Measurements from ENCODE around the gene TSPAN4. TPM values are rescaled to one million over a fixed set of nuclear protein-coding genes. Genes with fewer than 3 reads are reported as not detected.
A peak's percentile ranks its signal among the peaks of the same experiment; 100 is the strongest.

The TSPAN4 gene
- total RNA-seq, 2 experiments from 2014 or later, result 9.4 to 12.1 TPM

DNA sequence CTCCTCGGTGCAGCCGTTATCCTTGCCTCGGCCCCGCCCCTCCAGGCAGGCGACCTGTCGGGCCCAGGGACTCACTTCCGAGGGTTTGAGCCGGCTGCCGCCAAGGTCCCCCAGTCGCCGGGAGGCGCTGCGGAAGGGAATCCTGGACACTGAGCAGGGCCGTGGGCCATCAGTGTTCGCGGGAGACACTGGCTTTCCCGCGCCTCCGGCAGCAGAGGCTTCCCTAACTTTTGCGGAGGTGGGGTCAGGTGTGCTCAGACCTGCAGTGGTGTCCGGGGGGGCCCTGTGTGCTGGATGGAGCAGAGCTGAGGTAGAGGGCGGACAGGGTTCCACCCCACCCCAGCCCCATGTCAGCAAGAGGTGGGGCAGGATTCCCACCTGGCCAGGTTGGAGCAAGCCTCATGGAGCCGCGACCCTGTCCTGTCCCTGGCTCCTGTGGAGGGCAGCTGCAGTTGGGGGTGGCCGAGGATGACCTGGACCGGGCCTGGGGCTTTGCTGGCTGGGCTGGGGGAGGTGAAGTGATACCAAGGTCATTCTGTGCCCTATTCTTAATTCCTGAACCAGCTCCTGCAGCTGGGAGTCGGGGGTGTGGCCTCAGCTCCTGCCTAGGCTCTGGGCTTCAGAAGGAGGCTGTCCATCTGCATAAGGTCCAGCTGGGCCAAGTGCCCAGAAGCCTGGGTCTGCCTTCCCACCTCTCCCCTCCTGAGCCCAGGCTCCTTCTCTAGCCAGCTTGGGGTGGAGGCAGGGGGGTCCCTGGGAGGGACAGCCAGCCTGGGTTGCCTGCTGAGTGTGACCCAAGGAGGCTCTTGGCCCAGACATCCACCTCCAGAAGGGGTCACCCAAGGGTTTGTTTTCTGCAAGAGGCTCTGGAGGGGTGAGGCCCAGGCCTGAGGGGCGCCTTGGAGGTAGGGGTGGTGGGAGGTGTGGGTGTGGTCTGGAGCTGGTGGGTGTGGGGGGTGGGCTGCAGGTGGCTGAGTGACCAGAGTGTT, 8.4 kb downstream of the TSPAN4 start:
- peak; percentile 36 for DNase-seq (ENCODE audit: low spot score)
- no peaks in the 10 kb centered on the region for H3K36me3 ChIP-seq (ENCODE audit: insufficient read depth, low read length)
- H3K9me3 ChIP-seq (ENCODE audit: low read length), result no peaks in the 10 kb centered on the region
- no TSS peak for BruUV-seq (replicated peaks)
- intact Hi-C loops (cut with micrococcal nuclease; ENCODE audit: unreplicated experiment), result no loop called here
- no peak overlapping the region for H3K4me3 ChIP-seq (ENCODE audit: low read depth, low read length, poor library complexity, severe bottlenecking)
- no peak overlapping the region for H3K4me2 ChIP-seq (ENCODE audit: low read length)
- H3K9me2 ChIP-seq (ENCODE audit: insufficient read depth, low read length), result no peaks in the 10 kb centered on the region
- CTCF ChIA-PET (ENCODE audit: unreplicated experiment), result interaction anchor here (0.5 kb wide), 1 partner anchor 964 kb away, joined by 3 read pairs; no protein-coding TSS in a partner anchor
- TF ChIP-seq, protein P1, sequence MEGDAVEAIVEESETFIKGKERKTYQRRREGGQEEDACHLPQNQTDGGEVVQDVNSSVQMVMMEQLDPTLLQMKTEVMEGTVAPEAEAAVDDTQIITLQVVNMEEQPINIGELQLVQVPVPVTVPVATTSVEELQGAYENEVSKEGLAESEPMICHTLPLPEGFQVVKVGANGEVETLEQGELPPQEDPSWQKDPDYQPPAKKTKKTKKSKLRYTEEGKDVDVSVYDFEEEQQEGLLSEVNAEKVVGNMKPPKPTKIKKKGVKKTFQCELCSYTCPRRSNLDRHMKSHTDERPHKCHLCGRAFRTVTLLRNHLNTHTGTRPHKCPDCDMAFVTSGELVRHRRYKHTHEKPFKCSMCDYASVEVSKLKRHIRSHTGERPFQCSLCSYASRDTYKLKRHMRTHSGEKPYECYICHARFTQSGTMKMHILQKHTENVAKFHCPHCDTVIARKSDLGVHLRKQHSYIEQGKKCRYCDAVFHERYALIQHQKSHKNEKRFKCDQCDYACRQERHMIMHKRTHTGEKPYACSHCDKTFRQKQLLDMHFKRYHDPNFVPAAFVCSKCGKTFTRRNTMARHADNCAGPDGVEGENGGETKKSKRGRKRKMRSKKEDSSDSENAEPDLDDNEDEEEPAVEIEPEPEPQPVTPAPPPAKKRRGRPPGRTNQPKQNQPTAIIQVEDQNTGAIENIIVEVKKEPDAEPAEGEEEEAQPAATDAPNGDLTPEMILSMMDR (conservative IDR thresholded peaks at IDR 0.05; ENCODE audit: low read length), result peak; percentile 63
- TF ChIP-seq EZH2phosphoT487 (IDR thresholded peaks at IDR 0.05; ENCODE audit: borderline replicate concordance, low read depth, low read length), result no peak
- no peak overlapping the region for H2AFZ ChIP-seq (ENCODE audit: low read length)
- peaks cover 14% of the 10 kb centered on the region for H3K4me1 ChIP-seq (ENCODE audit: insufficient read depth, low read length, poor library complexity, severe bottlenecking)
- no peaks in the 10 kb centered on the region for H4K20me1 ChIP-seq (ENCODE audit: insufficient read depth, low read length)
- POLR2A ChIA-PET, result interaction anchor here (0.7 kb wide), 1 partner anchor 9 kb away, joined by 3 read pairs; no protein-coding TSS in a partner anchor
- no peak overlapping the region for H3K27ac ChIP-seq (ENCODE audit: low read depth, low read length, poor library complexity, severe bottlenecking)
- no peaks in the 10 kb centered on the region for H3K79me2 ChIP-seq (ENCODE audit: insufficient read depth, low read depth, low read length)

DNA sequence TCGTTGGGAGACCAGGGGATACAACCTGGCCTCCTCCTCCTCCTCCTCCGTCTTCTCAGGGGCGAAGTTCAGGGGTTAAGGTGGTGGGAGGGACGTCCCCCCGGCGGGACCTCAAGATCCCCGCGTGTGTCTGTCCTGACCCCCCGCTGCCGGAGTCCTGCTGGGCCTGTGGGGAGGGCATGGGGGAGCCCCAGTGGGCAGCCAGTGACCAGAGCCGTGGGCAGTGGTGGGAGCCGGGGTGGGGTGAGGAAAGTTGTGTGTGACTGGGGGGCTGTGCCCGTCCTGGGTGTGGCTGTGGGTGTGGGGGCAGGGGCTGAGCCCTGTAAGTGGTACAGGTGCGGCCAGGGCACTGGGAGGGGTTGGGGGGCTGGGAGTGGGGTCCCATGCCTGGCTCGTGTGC, 10.1 kb downstream of the TSPAN4 start:
- no peak overlapping the region for H3K27ac ChIP-seq (ENCODE audit: low read depth, low read length, poor library complexity, severe bottlenecking)
- H3K9me2 ChIP-seq (ENCODE audit: insufficient read depth, low read length), result no peaks in the 10 kb centered on the region
- no peak overlapping the region for H3K4me2 ChIP-seq (ENCODE audit: low read length)
- no peak overlapping the region for H3K4me3 ChIP-seq (ENCODE audit: low read depth, low read length, poor library complexity, severe bottlenecking)
- intact Hi-C loops (cut with micrococcal nuclease; ENCODE audit: unreplicated experiment), result no loop called here
- CTCF ChIA-PET (ENCODE audit: unreplicated experiment), result no interaction called here
- TF ChIP-seq EZH2phosphoT487 (IDR thresholded peaks at IDR 0.05; ENCODE audit: borderline replicate concordance, low read depth, low read length), result no peak
- TF ChIP-seq, protein P1 (conservative IDR thresholded peaks at IDR 0.05; ENCODE audit: low read length), result no peak
- H4K20me1 ChIP-seq (ENCODE audit: insufficient read depth, low read length), result no peaks in the 10 kb centered on the region
- no peaks in the 10 kb centered on the region for H3K36me3 ChIP-seq (ENCODE audit: insufficient read depth, low read length)
- no peak overlapping the region for H2AFZ ChIP-seq (ENCODE audit: low read length)
- POLR2A ChIA-PET, result no interaction called here
- DNase-seq (ENCODE audit: low spot score), result no peak
- no TSS peak for BruUV-seq (replicated peaks)
- H3K4me1 ChIP-seq (ENCODE audit: insufficient read depth, low read length, poor library complexity, severe bottlenecking), result peaks cover 19% of the 10 kb centered on the region
- H3K9me3 ChIP-seq (ENCODE audit: low read length), result no peaks in the 10 kb centered on the region
- no peaks in the 10 kb centered on the region for H3K79me2 ChIP-seq (ENCODE audit: insufficient read depth, low read depth, low read length)

Measured in OCI-LY7 (cell line).